Stimulated activated naive CD8-positive, alpha-beta T cell treated with anti-CD3 and anti-CD28 coated beads, Interleukin-15, amount 100 ng/mL, for 72 hours (primary cell): ENCODE results near the gene ABCA2.
A peak's percentile ranks its signal among the peaks of the same experiment; 100 is the strongest.

ENCODE experiments used
- ATAC-seq: fragments of 150-1000 bp; cut with Tn5 transposase; 2 replicates; pipeline ENCODE4 v1.10.0; 2021; ENCODE audit warnings: mild to moderate bottlenecking, moderate library complexity
- DNase-seq, 2 donors: peaks; one replicate each; pipeline ENCODE4 v3.0.0; 2021 to 2022
- H3K27ac Mint-ChIP-seq, 2 donors: one replicate each; pipeline ENCODE4 v1.8.0; 2022; ENCODE audit warnings: mild to moderate bottlenecking in 2 of 2, mixed read lengths in 2 of 2, moderate library complexity in 2 of 2
- H3K27me3 Mint-ChIP-seq: one replicate; pipeline ENCODE4 v1.8.0; 2022; ENCODE audit warnings: mixed read lengths
- H3K4me1 Mint-ChIP-seq: one replicate; pipeline ENCODE4 v1.8.0; 2022; ENCODE audit warnings: mild to moderate bottlenecking, mixed read lengths
- H3K4me3 Mint-ChIP-seq, 2 donors: one replicate each; pipeline ENCODE4 v1.8.0; 2022; ENCODE audit warnings: mild to moderate bottlenecking in 2 of 2, mixed read lengths in 2 of 2, moderate library complexity in 1 of 2
- H3K9me3 Mint-ChIP-seq, 2 donors: one replicate each; pipeline ENCODE4 v1.8.0; 2022; ENCODE audit warnings: mixed read lengths in 2 of 2

ABCA2 gene

GRCh38 chr9:137053944-137054931 is 26.2 kb upstream of the ABCA2 start, which contains the start of gene ENTPD2:
ENTPD2 (minus strand) TSS chr9:137054061; CDS start chr9:137053997, 64 bp downstream.
- H3K4me1 Mint-ChIP-seq: peaks cover 20% of the 10 kb centered on the region
- no peaks in the 10 kb centered on the region for H3K9me3 Mint-ChIP-seq
- H3K27me3 Mint-ChIP-seq: peaks cover 48% of the 10 kb centered on the region
- peak within 1 kb of the TSS in 1 of 2 donors; percentile 26 for H3K4me3 Mint-ChIP-seq
- H3K27ac Mint-ChIP-seq: no peak within 1 kb of the TSS
- ATAC-seq: peak; percentile 56
- DNase-seq: peak in 1 of 2 donors; percentile 32

- peaks cover 57% of the 10 kb centered on the region for H3K27me3 Mint-ChIP-seq
- ATAC-seq (peak; percentile 26), DNase-seq (peak in 1 of 2 donors; percentile 3)
- H3K27ac Mint-ChIP-seq: no peak overlapping the region
- no peak overlapping the region for H3K4me3 Mint-ChIP-seq
- H3K9me3 Mint-ChIP-seq: no peaks in the 10 kb centered on the region
- H3K4me1 Mint-ChIP-seq: peaks cover 20% of the 10 kb centered on the region
Observed at GRCh38 chr9:137052998-137053943, 25.2 kb upstream of the ABCA2 start.

GRCh38 chr9:137052293-137052692 is 24.3 kb upstream of the ABCA2 start:
- Mint-ChIP-seq H3K4me1 (peaks cover 26% of the 10 kb centered on the region), H3K4me3 (peak overlapping the region in 1 of 2 donors; percentile 41), H3K27ac (peak overlapping the region in 1 of 2 donors; percentile 71), H3K9me3 (no peaks in the 10 kb centered on the region), H3K27me3 (peaks cover 67% of the 10 kb centered on the region)
- ATAC-seq (no peak), DNase-seq (no peak)

GRCh38 chr9:137051145-137051724 is 23.2 kb upstream of the ABCA2 start:
- Mint-ChIP-seq H3K27me3 (peaks cover 78% of the 10 kb centered on the region), H3K27ac (no peak overlapping the region), H3K4me1 (peaks cover 30% of the 10 kb centered on the region), H3K4me3 (no peak overlapping the region), H3K9me3 (no peaks in the 10 kb centered on the region)
- ATAC-seq (no peak), DNase-seq (no peak)

- no peaks in the 10 kb centered on the region for H3K9me3 Mint-ChIP-seq
- peaks cover 80% of the 10 kb centered on the region for H3K27me3 Mint-ChIP-seq
- ATAC-seq (no peak), DNase-seq (no peak)
- H3K4me3 Mint-ChIP-seq: no peak overlapping the region
- H3K4me1 Mint-ChIP-seq: peaks cover 32% of the 10 kb centered on the region
- no peak overlapping the region for H3K27ac Mint-ChIP-seq
Observed at GRCh38 chr9:137050570-137050969, 22.5 kb upstream of the ABCA2 start.

GRCh38 chr9:137049544-137050449 is 21.8 kb upstream of the ABCA2 start:
- Mint-ChIP-seq H3K4me1 (peaks cover 38% of the 10 kb centered on the region), H3K27ac (no peak overlapping the region), H3K4me3 (no peak overlapping the region), H3K27me3 (peaks cover 86% of the 10 kb centered on the region), H3K9me3 (no peaks in the 10 kb centered on the region)
- DNase-seq (peak; percentile 71 to 73), ATAC-seq (peak; percentile 61)

- no peak for ATAC-seq
- Mint-ChIP-seq H3K27me3 (peaks cover 88% of the 10 kb centered on the region), H3K27ac (no peak overlapping the region)
Observed at GRCh38 chr9:137048655-137049543, 20.9 kb upstream of the ABCA2 start.

GRCh38 chr9:137046088-137046787 is 18.2 kb upstream of the ABCA2 start, which contains the start of gene NPDC1:
NPDC1 (minus strand) TSS chr9:137046177; CDS start chr9:137045989, 188 bp downstream.
- Mint-ChIP-seq H3K4me1 (peaks cover 41% of the 10 kb centered on the region), H3K27me3 (peaks cover 78% of the 10 kb centered on the region), H3K27ac (no peak within 1 kb of the TSS), H3K9me3 (no peaks in the 10 kb centered on the region), H3K4me3 (peak within 1 kb of the TSS; percentile 75 to 80)
- DNase-seq (peak; percentile 83 to 84), ATAC-seq (peak; percentile 75)

More at GRCh38 chr9:137048655-137049543, 20.9 kb upstream of the ABCA2 start:
- Mint-ChIP-seq H3K4me1 (peaks cover 43% of the 10 kb centered on the region), H3K9me3 (no peaks in the 10 kb centered on the region), H3K4me3 (no peak overlapping the region)
- DNase-seq: peak in 1 of 2 donors; percentile 4

GRCh38 chr9:137045294-137046087 is 17.5 kb upstream of the ABCA2 start:
- ATAC-seq: peak; percentile 31
- peaks cover 70% of the 10 kb centered on the region for H3K27me3 Mint-ChIP-seq

GRCh38 chr9:137044502-137045177 is 16.6 kb upstream of the ABCA2 start:
- H3K4me3 Mint-ChIP-seq: peak overlapping the region; percentile 75 to 80
- H3K27me3 Mint-ChIP-seq: peaks cover 62% of the 10 kb centered on the region
- H3K4me1 Mint-ChIP-seq: peaks cover 39% of the 10 kb centered on the region
- H3K27ac Mint-ChIP-seq: no peak overlapping the region
- no peaks in the 10 kb centered on the region for H3K9me3 Mint-ChIP-seq
- no peak for ATAC-seq
- DNase-seq: no peak

More at GRCh38 chr9:137045294-137046087, 17.5 kb upstream of the ABCA2 start:
- no peaks in the 10 kb centered on the region for H3K9me3 Mint-ChIP-seq
- H3K27ac Mint-ChIP-seq: no peak overlapping the region
- H3K4me1 Mint-ChIP-seq: peaks cover 41% of the 10 kb centered on the region
- H3K4me3 Mint-ChIP-seq: peak overlapping the region; percentile 75 to 80
- no peak for DNase-seq

GRCh38 chr9:137044037-137044436 is 16.0 kb upstream of the ABCA2 start:
- no peak overlapping the region for H3K27ac Mint-ChIP-seq
- no peak for DNase-seq
- H3K27me3 Mint-ChIP-seq: peaks cover 56% of the 10 kb centered on the region
- H3K4me1 Mint-ChIP-seq: peaks cover 35% of the 10 kb centered on the region
- no peaks in the 10 kb centered on the region for H3K9me3 Mint-ChIP-seq
- H3K4me3 Mint-ChIP-seq: no peak overlapping the region
- no peak for ATAC-seq
